Endothelial cell (in vitro differentiated cells): Measurements from ENCODE around the gene TRIML1. TPM values are rescaled to one million over a fixed set of nuclear protein-coding genes. Genes with fewer than 3 reads are reported as not detected.

Experiments used
- DNase-seq: peaks from one replicate; pipeline ENCODE4 v3.0.0; 2021; ENCODE audit warnings: low spot score
- H3K27ac Mint-ChIP-seq: one replicate; pipeline ENCODE4 v1.8.0; 2021; ENCODE audit warnings: mixed read lengths, inconsistent platforms; ENCODE audit not compliant: unreplicated experiment
- H3K27me3 Mint-ChIP-seq: one replicate; pipeline ENCODE4 v1.8.0; 2021; ENCODE audit warnings: mild to moderate bottlenecking, moderate library complexity, mixed read lengths, inconsistent platforms; ENCODE audit not compliant: unreplicated experiment
- H3K36me3 Mint-ChIP-seq: one replicate; pipeline ENCODE4 v1.8.0; 2021; ENCODE audit warnings: mild to moderate bottlenecking, low read depth, mixed read lengths, inconsistent platforms; ENCODE audit not compliant: unreplicated experiment
- H3K4me1 Mint-ChIP-seq: one replicate; pipeline ENCODE4 v1.8.0; 2021; ENCODE audit warnings: mild to moderate bottlenecking, mixed read lengths, inconsistent platforms; ENCODE audit not compliant: unreplicated experiment
- H3K4me3 Mint-ChIP-seq: one replicate; pipeline ENCODE4 v1.8.0; 2021; ENCODE audit warnings: mild to moderate bottlenecking, mixed read lengths, inconsistent platforms; ENCODE audit not compliant: unreplicated experiment
- H3K9me3 Mint-ChIP-seq: one replicate; pipeline ENCODE4 v1.8.0; 2021; ENCODE audit warnings: mixed read lengths, inconsistent platforms; ENCODE audit not compliant: unreplicated experiment
- CTCF ChIP-seq: fragments of 200-600 bp; sonication (generic); IDR thresholded peaks from one replicate; pipeline ENCODE4 v1.5.0; 2021; ENCODE audit warnings: antibody characterized with exemption; ENCODE audit not compliant: unreplicated experiment
- total RNA-seq: library from RNA; stranded (reverse); fragmentation: NEBNext Ultra II Directional; extraction: Animal tissue kit (Norgen Biotek cat#: 25700); gene quantifications from one replicate; pipeline ENCODE4 v1.2.1, GENCODE V29; 2021; ENCODE audit not compliant: unreplicated experiment

TRIML1 gene
- total RNA-seq, 1 donor from 2014 or later, result 0.97 TPM

- Mint-ChIP-seq H3K27ac (no peak overlapping the region), H3K4me3 (no peak overlapping the region), H3K27me3 (peaks cover 4% of the 10 kb centered on the region), H3K36me3 (no peaks in the 10 kb centered on the region), H3K4me1 (peaks cover 5% of the 10 kb centered on the region), H3K9me3 (no peaks in the 10 kb centered on the region)
- no peak for DNase-seq
- TF ChIP-seq CTCF, result no peak
These were observed 21.2 kb downstream of the TRIML1 start for GRCh38 chr4:188160406-188160805.

- H3K27ac Mint-ChIP-seq, result no peak overlapping the region
- H3K9me3 Mint-ChIP-seq, result no peaks in the 10 kb centered on the region
- peaks cover 5% of the 10 kb centered on the region for H3K4me1 Mint-ChIP-seq
- peaks cover 4% of the 10 kb centered on the region for H3K27me3 Mint-ChIP-seq
- H3K36me3 Mint-ChIP-seq, result no peaks in the 10 kb centered on the region
- TF ChIP-seq CTCF, result no peak
- H3K4me3 Mint-ChIP-seq, result no peak overlapping the region
- DNase-seq, result no peak
These were observed 21.9 kb downstream of the TRIML1 start for GRCh38 chr4:188161167-188161566.

GRCh38 chr4:188162698-188163097, 23.5 kb downstream of the TRIML1 start:
- DNase-seq, result no peak
- no peaks in the 10 kb centered on the region for H3K36me3 Mint-ChIP-seq
- H3K9me3 Mint-ChIP-seq, result no peaks in the 10 kb centered on the region
- no peak overlapping the region for H3K27ac Mint-ChIP-seq
- no peak overlapping the region for H3K4me3 Mint-ChIP-seq
- no peak for TF ChIP-seq CTCF
- H3K4me1 Mint-ChIP-seq, result peaks cover 5% of the 10 kb centered on the region
- no peaks in the 10 kb centered on the region for H3K27me3 Mint-ChIP-seq

- TF ChIP-seq CTCF, result no peak
- Mint-ChIP-seq H3K36me3 (no peaks in the 10 kb centered on the region), H3K4me1 (no peaks in the 10 kb centered on the region), H3K27ac (no peak overlapping the region), H3K27me3 (peaks cover 5% of the 10 kb centered on the region), H3K4me3 (no peak overlapping the region), H3K9me3 (no peaks in the 10 kb centered on the region)
- DNase-seq, result no peak
These were observed 29.6 kb downstream of the TRIML1 start for GRCh38 chr4:188168726-188169373.

GRCh38 chr4:188171551-188171950, 32.3 kb downstream of the TRIML1 start:
- Mint-ChIP-seq H3K36me3 (no peaks in the 10 kb centered on the region), H3K4me1 (peaks cover 3% of the 10 kb centered on the region), H3K4me3 (no peak overlapping the region), H3K27ac (no peak overlapping the region), H3K27me3 (peaks cover 5% of the 10 kb centered on the region), H3K9me3 (peaks cover 4% of the 10 kb centered on the region)
- DNase-seq, result no peak
- TF ChIP-seq CTCF, result no peak
